Left renal pelvis (tissue), 4 donors: ENCODE data around the gene LRP1-AS. TPM values are rescaled to one million over a fixed set of nuclear protein-coding genes. Genes with fewer than 3 reads are reported as not detected.

Experiments
- DNase-seq, 4 donors: peaks; one replicate each; pipeline ENCODE4 v3.0.0-alpha.2; 2013; ENCODE audit warnings: low read depth in 4 of 4, low spot score in 3 of 4
- polyA plus RNA-seq, 4 donors: library from polyadenylated mRNA; unstranded; fragments of 120-200 nt; gene quantifications; one replicate each; pipeline ENCODE4 v1.2.1, GENCODE V29; 2013; ENCODE audit not compliant: insufficient read length in 4 of 4

Gene LRP1-AS
- polyA plus RNA-seq, result under 1 TPM in 1 of 4 donors, not detected in 3; 0.53 TPM

GRCh38 chr12:57146961-57147944 is at the start of gene LRP1-AS:
Gene LRP1-AS (minus strand): TSS chr12:57147619.
- no peak for DNase-seq

- no peak for DNase-seq
Measured at GRCh38 chr12:57196956-57197355, 49.5 kb upstream of the LRP1-AS start.

GRCh38 chr12:57196439-57196838 is 49.0 kb upstream of the LRP1-AS start:
- DNase-seq, result no peak

GRCh38 chr12:57195611-57196371 is 48.4 kb upstream of the LRP1-AS start:
- no peak for DNase-seq

- no peak for DNase-seq
Measured at GRCh38 chr12:57195186-57195585, 47.8 kb upstream of the LRP1-AS start.

GRCh38 chr12:57194253-57194652 is 46.8 kb upstream of the LRP1-AS start:
- no peak for DNase-seq

- no peak for DNase-seq
Measured at GRCh38 chr12:57193706-57194245, 46.4 kb upstream of the LRP1-AS start.

GRCh38 chr12:57192920-57193319 is 45.5 kb upstream of the LRP1-AS start:
- no peak for DNase-seq

- DNase-seq, result no peak
Measured at GRCh38 chr12:57191410-57191809, 44.0 kb upstream of the LRP1-AS start.

- no peak for DNase-seq
Measured at GRCh38 chr12:57190821-57191220, 43.4 kb upstream of the LRP1-AS start.

- no peak for DNase-seq
Measured at GRCh38 chr12:57190037-57190436, 42.6 kb upstream of the LRP1-AS start.

- DNase-seq, result no peak
Measured at GRCh38 chr12:57188090-57188425, 40.6 kb upstream of the LRP1-AS start.

- no peak for DNase-seq
Measured at GRCh38 chr12:57187222-57188089, 40.0 kb upstream of the LRP1-AS start.

GRCh38 chr12:57185906-57186508 is 38.6 kb upstream of the LRP1-AS start:
- no peak for DNase-seq

- no peak for DNase-seq
Measured at GRCh38 chr12:57185403-57185802, 38.0 kb upstream of the LRP1-AS start.

- no peak for DNase-seq
Measured at GRCh38 chr12:57183939-57184725, 36.7 kb upstream of the LRP1-AS start.

GRCh38 chr12:57182918-57183575 is 35.6 kb upstream of the LRP1-AS start:
- peak; percentile 33 to 51 (median 36) for DNase-seq

- no peak for DNase-seq
Measured at GRCh38 chr12:57181561-57182155, 34.2 kb upstream of the LRP1-AS start.
